Activated gamma-delta T cell treated with Interleukin-2 at 50 U/mL for 16 hours (primary cell): ENCODE results near the gene VIP.
"Not testable (repeated sequence)": the region's sequence is repeated elsewhere in the genome, so short reads cannot be mapped to it uniquely, and the experiment has no call there.

ENCODE experiments used
- DNase-seq: peaks from one replicate; pipeline ENCODE4 v3.0.0-alpha.2; 2020

VIP gene

DNA sequence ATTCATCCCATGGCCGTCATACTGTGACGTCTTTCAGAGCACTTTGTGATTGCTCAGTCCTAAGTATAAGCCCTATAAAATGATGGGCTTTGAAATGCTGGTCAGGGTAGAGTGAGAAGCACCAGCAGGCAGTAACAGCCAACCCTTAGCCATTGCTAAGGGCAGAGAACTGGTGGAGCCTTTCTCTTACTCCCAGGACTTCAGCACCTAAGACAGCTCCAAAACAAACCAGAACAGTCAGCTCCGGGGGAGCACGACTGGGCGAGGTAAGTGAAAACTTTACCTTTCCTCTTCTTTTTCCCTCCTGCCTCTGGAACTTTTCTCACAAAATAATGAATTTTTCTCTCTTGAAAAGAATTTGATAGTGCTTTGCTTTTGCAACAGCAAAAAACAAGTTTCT is at the start of gene VIP:
Gene VIP (plus strand): TSS at position 104 of the 400 bp plus-strand sequence. CDS start 1,381 bp downstream, outside the sequence.
- DNase-seq: no peak

DNA sequence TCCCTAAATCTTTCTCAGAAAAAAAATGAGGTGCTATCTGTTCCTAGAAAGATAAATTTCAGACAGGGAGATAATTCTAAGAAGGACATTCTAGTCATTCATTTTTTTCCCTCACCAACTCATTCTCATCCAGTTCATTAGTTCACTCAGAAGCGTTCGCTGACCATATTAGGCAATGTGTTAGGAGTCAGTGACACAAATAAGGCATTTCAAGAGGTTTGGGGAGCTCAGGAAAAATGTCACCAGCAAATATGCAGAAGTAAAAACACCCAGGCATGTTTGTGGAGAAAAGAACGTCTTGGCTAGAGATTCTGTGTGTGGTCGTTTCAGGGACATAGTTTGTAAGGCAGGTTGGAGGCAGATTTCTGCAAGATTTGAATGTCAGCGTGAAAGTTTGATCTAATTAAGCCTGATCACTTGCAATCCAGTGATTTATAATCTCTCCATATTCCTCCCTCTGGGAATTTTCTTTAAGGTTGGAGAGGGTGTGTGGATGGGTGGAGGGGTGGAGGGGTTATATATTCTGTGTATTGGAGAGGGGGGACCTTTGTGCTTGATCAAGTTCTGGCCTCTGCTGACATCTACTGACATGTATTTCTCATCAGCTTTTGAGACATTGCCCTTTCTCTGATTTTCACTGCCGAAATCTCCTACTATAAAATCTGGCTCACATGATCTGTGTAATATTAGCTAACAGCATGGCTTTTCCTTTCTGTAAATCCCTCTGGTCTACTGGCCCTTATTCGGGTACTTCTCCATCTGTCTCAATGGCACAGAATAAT is 49.3 kb upstream of the VIP start:
- no peak for DNase-seq

DNA sequence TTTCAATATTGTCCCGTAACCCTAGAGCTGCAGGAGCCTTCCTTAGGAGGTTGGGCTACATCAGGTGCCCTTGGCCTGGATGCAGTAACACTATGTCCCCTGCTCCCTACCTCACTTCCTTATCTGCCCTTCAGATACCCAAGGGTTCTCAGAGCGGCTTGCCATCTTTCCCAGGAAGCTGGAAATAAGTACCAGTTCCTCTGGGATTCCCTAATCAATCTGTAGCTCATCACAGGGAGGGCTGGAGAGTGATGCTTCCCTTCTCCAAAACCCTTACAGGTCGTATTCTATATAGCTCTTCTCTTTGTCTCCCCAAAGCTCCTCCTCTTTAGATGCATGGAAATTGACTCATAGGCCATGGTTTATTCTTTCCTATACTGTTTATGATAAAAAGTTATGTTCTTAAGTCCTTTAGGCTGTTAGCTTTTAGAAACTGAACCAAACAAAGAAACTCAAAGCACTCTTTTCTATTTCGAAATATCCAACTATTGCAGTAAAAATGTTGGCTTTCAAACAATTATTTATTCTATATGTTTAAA is 48.7 kb upstream of the VIP start:
- no peak for DNase-seq

DNA sequence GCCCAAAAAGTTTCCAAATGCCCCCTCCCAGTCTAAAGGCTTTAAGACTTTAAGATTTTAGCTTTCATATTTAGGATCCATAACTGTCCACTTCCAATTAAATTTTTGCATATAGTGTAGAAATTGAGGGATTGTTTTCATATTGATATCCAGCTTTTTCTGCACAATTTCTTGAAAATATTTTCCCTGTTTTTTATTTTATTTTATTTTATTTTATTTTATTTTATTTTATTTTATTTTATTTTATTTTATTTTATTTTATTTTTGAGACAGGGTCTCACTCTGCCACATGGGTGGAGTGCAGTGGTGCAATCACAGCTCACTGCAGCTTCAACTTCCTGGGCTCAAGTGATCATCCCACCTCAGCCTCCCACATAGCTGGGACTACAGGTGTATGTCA is 46.8 kb upstream of the VIP start:
- not testable (repeated sequence) for DNase-seq

DNA sequence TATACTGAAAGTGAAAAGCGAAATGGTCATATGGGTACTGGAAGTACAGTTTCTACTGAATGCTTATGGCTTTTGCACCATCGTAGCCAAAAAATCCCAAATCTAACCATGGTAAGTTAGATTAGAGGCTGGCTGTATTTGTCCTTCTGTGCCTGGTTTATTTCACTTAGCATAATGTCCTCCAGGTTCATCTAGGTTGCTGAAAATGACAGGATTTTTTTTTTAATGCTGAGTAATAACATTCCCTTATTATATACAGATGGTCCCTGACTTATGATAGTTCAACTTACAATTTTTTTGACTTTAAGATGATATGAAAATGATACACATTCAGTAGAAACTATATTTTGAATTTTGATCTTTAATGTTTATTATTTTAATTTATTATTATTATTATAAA is 45.3 kb upstream of the VIP start:
- DNase-seq: no peak

DNA sequence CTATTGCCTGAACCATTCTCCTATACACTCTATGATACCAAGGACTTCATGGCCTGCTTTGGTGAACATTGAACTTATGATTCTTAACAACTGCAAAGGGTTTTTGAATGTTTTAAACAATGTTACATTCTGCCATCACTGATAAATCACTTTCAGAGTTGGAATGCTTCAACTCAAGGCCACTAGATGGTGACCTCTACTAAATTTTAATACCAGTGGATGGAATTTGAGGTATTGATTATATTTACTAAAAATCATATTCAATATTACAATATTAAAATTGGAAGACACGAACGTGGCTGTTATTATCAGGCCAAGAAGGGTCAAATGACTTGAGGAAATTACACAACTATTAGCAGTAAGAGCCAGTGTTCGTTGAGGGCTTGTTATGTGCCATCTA is 34.3 kb upstream of the VIP start:
- DNase-seq: no peak

DNA sequence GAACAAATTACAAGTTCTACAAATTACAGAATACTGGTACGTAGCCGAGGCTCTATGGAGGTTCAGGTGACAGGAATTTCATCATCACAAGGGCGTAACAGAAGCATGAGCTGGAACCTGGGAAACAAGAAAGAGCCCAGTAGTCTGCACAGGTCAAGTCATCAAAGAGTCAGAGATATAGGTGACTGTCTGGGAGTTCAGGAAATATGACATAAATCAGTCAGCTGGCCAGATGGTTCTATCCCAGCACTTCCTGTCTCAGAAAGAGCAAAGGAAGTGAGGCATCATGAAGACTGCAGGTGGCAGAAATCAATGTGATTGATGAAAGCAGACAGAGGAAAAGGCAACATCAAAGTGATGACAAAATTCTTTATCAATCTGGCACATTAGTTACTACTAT is 29.6 kb upstream of the VIP start:
- no peak for DNase-seq

DNA sequence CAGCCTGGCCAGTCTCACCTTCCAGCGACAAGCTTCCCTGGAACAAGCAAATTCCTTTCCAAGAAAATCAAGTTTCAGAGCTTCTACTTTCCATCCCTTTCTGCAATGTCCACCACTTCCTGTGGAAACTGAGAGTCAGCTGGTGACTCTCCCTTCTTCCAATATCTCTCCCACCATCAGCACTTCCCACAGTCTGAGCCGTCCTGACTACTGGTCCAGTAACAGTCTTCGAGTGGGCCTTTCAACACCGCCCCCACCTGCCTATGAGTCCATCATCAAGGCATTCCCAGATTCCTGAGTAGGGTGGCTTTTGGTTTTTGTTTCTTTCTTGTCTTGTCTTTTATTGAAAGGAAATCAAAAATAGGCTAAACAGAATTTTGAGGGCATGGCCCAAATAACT is 28.6 kb upstream of the VIP start:
- no peak for DNase-seq

DNA sequence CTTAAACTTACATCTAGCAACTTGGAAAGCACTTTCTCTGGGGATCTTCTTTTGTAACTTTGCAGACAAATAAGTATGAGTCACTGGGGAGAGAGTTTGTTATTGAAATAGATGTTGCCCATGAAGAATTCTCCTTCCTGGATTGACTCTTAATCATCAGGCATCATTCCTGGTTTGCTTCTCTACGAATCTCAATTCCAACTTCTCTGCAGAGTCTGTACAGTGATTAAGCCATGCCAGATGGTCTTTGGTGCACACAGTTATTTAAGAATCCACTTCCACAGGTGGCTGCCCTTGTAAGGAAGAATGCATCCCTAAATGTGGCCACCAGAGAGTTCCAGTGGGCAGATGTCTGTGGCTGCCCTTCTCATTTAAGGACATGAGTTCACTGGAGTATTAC is 27.2 kb upstream of the VIP start:
- DNase-seq: no peak

DNA sequence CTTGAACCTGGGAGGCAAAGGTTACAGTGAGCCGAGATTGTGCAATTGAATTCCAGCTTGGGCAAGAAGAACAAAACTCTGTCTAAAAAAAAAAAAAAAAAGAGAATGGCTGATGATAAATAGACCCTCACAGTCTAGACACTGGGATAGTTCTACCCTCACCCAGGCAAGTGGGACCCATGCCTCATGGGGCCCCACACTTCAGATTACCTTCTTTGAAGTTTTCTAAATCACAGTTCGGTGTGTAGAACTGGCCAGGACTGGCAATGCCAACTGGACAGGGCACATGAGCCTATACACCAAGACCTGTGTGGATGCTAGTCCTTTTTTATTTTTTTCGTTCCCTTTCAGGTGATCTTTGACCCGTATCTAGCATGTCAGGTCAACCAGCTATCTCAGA is 24.3 kb upstream of the VIP start:
- DNase-seq: no peak

DNA sequence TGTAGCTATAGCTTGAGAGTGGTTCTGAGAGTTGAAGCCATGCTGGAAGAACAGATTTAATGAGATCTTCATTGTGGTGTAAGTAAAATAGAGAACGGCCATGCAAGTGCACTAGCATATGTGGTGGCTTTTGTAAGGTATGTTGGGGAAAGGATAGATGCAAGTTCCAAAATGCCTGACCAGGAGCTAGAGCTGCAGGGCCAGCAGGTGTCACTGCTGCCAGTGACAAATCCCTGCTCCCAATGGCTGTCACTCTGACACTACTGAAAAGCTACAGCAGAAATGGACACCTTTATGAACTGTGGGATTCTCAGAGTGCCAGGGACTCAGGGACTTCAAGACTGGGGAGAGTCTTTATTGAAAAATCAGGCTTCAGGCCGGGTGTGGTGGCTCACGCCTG is 23.1 kb upstream of the VIP start:
- no peak for DNase-seq

DNA sequence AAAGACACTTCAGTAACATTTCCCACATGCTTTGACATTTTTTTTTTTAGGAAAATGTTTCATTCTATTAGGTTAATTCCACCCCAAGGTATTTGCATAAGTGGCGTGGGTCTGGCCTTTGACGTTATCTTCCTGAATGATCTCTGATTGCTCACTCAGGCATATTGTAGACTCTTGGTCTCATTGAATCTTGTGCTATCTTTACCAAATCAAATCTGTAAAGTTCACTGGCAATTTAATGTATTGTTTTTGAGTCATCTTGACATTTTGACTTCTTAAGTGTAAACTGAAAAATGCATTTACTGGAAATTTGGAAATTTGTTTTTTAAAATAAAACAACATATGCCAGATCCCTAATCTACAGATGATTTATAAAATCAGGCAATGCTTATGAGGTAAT is 16.0 kb upstream of the VIP start:
- no peak for DNase-seq

DNA sequence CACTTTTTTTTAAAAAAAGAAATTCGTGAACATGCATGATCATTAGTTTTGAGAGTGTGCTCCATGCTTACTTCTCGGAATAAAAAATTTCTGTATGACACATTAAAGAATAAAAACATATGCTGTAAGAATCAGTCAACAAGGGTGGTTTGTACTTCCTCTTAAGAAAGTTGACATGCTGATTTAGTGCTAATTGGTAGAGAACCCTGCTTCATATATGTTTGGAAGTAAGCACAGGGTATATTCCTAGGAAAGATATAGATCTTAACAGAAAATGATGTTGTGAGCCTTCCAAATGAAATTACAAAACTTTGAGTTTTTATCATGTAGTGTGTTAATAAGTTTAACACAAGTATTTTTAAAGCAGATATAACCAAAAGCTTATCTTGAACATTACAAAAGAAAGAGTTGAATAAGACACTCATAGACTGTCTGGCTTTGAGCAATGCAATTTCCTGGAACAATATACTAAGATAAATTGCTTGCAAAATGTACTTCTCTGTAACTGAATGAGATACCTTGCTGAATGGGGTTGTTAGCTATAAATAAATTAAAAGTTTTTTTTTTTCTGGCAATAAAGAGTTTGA is 13.8 kb upstream of the VIP start:
- no peak for DNase-seq

DNA sequence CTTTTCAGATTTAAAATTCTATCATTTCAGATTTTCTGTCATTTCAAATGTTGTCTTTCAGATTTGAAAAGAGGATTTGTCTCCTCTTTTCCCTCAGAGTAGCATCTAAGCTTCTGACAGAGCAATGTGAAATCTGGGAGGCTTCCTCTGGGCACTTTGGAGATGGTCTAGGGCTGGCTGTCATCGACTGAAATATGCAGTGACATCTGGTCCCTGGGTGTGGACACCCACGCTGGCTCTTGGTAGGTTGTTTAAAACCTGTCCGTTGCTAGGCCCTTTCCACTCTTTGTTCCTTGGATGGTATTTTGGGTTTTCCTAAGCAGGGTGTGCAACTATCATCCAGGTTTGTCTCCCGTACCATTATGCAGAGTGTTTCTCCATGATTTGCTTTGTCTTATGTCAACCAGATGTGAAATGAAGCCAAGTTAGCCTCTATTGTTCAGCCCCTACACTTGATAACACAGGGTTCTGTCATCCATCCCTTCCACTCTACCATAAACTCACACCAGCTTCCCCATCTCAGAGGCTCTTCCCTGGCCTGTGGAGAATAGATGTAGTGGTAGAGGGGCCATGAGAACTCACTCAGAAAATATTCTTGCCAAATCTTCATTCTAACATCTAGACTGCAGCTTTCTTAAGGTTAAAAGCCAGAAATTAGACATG is 5.0 kb upstream of the VIP start:
- no peak for DNase-seq

DNA sequence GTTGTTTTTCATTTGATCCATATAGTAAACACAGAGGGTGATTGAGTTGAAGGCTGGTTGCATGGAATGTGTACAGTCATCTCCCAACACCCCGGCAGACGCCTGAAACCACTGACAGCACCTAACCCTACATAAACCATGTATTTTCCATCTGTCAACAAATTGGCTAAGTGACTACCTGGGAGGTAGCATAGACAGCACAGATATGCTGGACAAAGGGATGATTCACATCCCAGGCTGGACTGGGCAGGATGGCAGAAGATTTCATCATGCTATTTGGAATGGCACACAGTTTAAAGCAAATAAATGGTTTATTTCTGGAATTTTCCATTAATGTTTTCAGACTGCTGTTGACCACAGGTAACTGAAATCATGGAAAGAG is 4.4 kb upstream of the VIP start:
- no peak for DNase-seq

DNA sequence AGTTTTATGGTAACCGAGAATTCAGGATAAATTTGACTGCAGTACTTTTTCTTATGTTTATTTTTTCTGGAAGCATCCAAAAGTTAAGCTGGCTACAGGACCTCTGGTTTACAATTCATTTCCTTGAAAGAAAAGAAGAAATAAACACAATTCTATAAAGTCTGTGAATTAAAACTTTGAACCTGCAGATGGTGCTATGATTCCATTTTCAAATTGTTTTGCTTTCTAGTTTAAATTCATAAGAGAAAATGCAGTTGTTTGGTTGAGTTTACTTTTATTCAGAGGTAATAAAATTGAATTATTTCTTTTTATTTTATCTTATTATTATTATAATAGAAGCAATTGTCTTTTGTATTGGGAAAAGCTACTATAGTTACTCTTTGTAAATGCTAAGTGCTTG is 1.8 kb upstream of the VIP start:
- DNase-seq: no peak

DNA sequence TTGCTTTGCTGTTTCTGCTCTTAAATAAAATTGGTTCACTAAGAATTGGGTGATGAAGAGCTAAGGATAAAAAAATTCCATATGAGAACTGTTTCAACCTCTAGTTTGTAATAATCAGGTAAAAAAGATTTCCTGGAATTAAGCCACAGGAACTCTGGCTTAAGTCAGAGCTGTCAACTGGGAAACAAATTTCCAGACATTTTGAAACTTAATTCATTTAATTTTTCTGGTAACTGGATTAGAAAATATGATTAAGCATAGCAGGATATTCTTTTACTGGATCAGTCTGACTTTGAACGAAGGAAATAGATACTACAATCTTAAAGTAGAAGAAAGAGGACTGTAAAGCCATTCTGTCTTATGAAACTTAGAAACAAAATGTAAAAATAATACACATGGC is 1.3 kb upstream of the VIP start:
- no peak for DNase-seq

DNA sequence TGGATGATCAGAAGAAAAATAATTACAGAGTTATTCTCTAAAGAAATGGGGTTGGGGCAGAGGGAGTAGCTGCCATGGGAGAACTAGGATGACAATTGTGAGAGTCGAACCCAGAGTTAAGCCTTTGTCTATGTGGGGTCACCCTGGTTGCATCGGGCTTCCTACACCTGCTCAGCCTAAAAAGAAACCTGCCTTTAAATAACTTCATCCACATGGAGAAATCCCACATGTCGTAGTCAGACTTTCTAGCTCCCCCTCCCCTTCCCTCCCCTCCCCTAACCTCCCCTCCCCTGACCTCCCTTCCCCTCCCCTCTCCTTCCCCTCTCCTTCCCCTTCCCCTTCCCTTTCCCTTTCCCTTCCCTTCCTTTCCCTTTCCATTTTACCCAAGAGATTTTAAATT is 14.7 kb downstream of the VIP start:
- no peak for DNase-seq

DNA sequence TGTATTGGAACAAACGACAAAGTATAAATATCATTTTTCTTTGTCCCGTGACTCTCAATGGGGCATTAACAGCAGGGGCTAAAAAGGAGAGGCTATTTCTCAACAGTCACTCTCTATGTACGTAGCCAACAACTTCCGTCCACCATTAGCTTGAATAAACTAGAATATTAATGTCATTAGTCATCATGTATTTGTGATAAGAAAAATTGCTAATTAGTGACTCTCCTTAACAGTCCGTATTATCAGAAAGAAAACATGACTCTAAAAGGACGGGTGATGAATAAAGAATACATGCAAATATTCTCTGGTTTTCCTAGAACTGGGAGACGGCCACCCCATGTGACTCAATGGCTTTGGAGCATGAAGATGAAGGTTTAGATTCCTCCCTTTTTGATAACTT is 18.6 kb downstream of the VIP start:
- DNase-seq: no peak

DNA sequence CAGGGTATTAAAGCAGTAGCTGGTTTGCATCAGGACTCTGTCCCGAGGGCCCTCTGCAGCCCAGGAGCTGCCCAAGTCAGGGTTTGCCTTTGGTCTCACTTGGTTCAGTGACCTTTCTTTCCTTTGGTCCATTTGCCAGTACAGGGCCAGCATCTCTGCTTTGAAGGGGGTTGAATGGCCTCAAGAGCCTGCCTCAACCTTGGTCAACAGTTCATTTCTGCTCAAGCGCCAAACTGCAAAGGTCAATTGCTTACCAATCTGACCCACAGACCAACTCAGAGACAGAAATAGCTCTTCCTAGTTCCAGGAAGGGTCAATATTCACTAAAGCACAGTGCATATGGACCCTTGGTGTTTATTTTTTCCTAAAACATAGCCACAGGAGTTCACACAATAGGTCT is 19.4 kb downstream of the VIP start:
- no peak for DNase-seq

DNA sequence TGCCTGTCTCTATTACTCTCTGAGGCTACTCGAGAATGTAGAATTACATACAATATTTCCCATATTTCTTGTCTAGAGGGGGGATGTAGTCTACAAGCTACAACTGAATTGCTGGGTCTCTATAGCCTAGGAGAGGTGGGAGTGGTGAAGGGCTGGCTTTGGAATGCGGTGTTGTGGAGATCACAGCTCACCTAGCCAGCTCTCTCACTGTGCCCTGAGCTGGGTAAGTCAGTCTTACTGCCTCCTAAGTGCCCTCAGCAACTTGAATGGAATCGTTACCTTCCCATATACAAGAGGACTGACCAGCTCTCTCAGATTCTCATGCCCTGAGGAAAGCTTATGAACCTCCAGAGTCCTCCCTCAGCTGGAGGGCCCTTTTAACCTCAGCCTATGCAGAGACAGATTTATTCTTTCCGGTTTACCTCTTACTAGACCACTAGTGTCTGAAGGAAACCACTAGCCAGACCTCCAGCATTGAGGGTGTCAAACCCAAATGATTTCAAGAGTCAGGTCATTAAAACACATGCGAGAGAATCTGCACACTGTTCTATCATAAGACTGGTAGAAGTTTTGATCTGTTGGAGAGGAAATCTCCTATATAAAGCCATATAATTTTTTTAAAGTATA is 20.6 kb downstream of the VIP start:
- DNase-seq: no peak

DNA sequence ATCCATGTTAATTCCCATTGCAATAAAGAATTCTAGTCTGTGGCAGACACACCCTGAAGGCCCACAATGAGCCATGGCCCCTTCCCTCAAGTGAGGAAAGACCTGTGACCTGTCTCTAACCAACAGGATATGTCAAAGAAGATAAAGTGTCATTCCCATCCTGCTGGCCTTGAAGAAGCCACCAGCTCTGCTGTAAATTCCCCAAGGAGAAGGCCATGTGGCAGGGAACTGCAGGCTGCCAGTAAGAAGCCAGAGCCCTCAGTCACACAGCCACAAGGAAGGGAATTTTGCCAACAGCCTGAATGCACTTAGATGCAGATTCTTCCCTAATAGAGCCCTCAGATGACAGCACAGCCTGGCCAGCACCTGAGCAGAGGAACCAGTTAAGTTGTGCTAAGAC is 24.8 kb downstream of the VIP start:
- DNase-seq: no peak

DNA sequence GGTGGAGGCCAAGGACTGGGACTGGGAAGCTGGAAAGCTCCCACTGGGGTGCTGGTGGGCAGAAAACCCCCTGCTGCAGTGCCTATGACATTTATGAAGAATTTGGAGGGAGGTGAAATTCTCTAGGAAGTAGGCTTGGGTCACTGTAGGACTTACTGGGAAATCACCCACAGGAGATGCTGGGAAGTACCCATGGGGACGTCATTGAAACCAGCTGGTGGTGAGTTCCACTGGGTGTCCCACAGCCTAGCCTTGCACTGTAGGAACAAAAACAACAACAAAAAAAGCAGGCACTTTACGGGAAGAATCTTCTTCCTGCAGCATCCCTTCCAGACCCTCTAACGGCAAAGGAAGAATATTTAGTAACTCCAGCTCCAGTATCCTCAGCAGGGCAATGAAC is 26.2 kb downstream of the VIP start:
- DNase-seq: no peak
